NCI-H128 (cell line): ENCODE results near the gene ZSCAN5B.
"Not testable (repeated sequence)": the region's sequence is repeated elsewhere in the genome, so short reads cannot be mapped to it uniquely, and the experiment has no call there.

ENCODE experiments used
- DNase-seq: peaks from one replicate; lab custom pipeline; 2025; ENCODE audit not compliant: unreplicated experiment; lab: John Stamatoyannopoulos, UW

Gene ZSCAN5B

GRCh38 chr19:56197646-56198045 is at the start of gene ZSCAN5B:
ZSCAN5B (minus strand) TSS chr19:56197783; CDS start chr19:56193052, 4,731 bp downstream.
- DNase-seq: not testable (repeated sequence)

GRCh38 chr19:56245764-56246163 is 48.2 kb upstream of the ZSCAN5B start:
- DNase-seq: not testable (repeated sequence)

- DNase-seq: no peak
Observed at GRCh38 chr19:56245121-56245740, 47.6 kb upstream of the ZSCAN5B start.

- DNase-seq: no peak
Observed at GRCh38 chr19:56223481-56223880, 25.9 kb upstream of the ZSCAN5B start.

GRCh38 chr19:56222901-56223300 is 25.3 kb upstream of the ZSCAN5B start:
- no peak for DNase-seq

- DNase-seq: no peak
Observed at GRCh38 chr19:56221851-56222250, 24.3 kb upstream of the ZSCAN5B start.

GRCh38 chr19:56221442-56221841 is 23.9 kb upstream of the ZSCAN5B start:
- not testable (repeated sequence) for DNase-seq

- DNase-seq: no peak
Observed at GRCh38 chr19:56218961-56219360, 21.4 kb upstream of the ZSCAN5B start.

GRCh38 chr19:56217039-56217949 is 19.7 kb upstream of the ZSCAN5B start:
- no peak for DNase-seq

GRCh38 chr19:56211718-56212117 is 14.1 kb upstream of the ZSCAN5B start:
- no peak for DNase-seq

- not testable (repeated sequence) for DNase-seq
Observed at GRCh38 chr19:56210036-56210435, 12.5 kb upstream of the ZSCAN5B start.

GRCh38 chr19:56209091-56209490 is 11.5 kb upstream of the ZSCAN5B start:
- no peak for DNase-seq

- not testable (repeated sequence) for DNase-seq
Observed at GRCh38 chr19:56207581-56207980, 10.0 kb upstream of the ZSCAN5B start.

- DNase-seq: no peak
Observed at GRCh38 chr19:56201973-56202372, 4.4 kb upstream of the ZSCAN5B start, which contains the start of gene ZSCAN5C. ZSCAN5C (plus strand) TSS chr19:56202273; CDS start chr19:56205914, 3,641 bp downstream.

- DNase-seq: no peak
Observed at GRCh38 chr19:56199687-56200086, 2.1 kb upstream of the ZSCAN5B start.

- DNase-seq: no peak
Observed at GRCh38 chr19:56193981-56194640, 3.5 kb downstream of the ZSCAN5B start.

- DNase-seq: no peak
Observed at GRCh38 chr19:56191711-56192110, 5.9 kb downstream of the ZSCAN5B start.

GRCh38 chr19:56191115-56191514 is 6.5 kb downstream of the ZSCAN5B start:
- no peak for DNase-seq

- no peak for DNase-seq
Observed at GRCh38 chr19:56189785-56190184, 7.8 kb downstream of the ZSCAN5B start.

- DNase-seq: no peak
Observed at GRCh38 chr19:56177564-56178243, 19.9 kb downstream of the ZSCAN5B start.

GRCh38 chr19:56176881-56177280 is 20.7 kb downstream of the ZSCAN5B start:
- DNase-seq: no peak
